Neuronal stem cell (in vitro differentiated cells): Measurements from ENCODE around the gene FGD1.

Source experiments
- DNase-seq: peaks from one replicate; pipeline ENCODE4 v3.0.0-alpha.2; 2013; ENCODE audit warnings: low spot score
- H2AFZ ChIP-seq: one replicate; pipeline ENCODE4 v1.6.1; 2013; ENCODE audit warnings: mild to moderate bottlenecking, low read length, inconsistent platforms
- H2AK5ac ChIP-seq: 2 replicates; pipeline ENCODE4 v1.6.1; 2013; ENCODE audit warnings: low read depth, mild to moderate bottlenecking, inconsistent platforms, low read length, moderate library complexity, mixed read lengths
- H2BK120ac ChIP-seq: 2 replicates; pipeline ENCODE4 v1.6.1; 2013; ENCODE audit warnings: low read depth, mild to moderate bottlenecking, inconsistent platforms, low read length, moderate library complexity, mixed read lengths
- H2BK12ac ChIP-seq: one replicate; pipeline ENCODE4 v1.6.1; 2013; ENCODE audit warnings: low read length, inconsistent platforms
- H2BK15ac ChIP-seq: 2 replicates; pipeline ENCODE4 v1.6.1; 2013; ENCODE audit warnings: mild to moderate bottlenecking, low read length, inconsistent platforms, mixed read lengths
- H2BK5ac ChIP-seq: one replicate; pipeline ENCODE4 v1.6.1; 2013; ENCODE audit warnings: inconsistent platforms, mild to moderate bottlenecking, low read length, moderate library complexity
- H3K14ac ChIP-seq: one replicate; pipeline ENCODE4 v1.6.1; 2013; ENCODE audit warnings: low read length, inconsistent platforms
- H3K18ac ChIP-seq: 2 replicates; pipeline ENCODE4 v1.6.1; 2013; ENCODE audit warnings: low read length, inconsistent platforms
- H3K23ac ChIP-seq: 2 replicates; pipeline ENCODE4 v1.6.1; 2013; ENCODE audit warnings: low read depth, mild to moderate bottlenecking, mixed read lengths, low read length, inconsistent platforms; ENCODE audit not compliant: poor library complexity
- H3K27ac ChIP-seq: replicated peaks from 3 replicates; pipeline ENCODE4 v1.5.1; 2013; ENCODE audit warnings: low read length, inconsistent platforms
- H3K27me3 ChIP-seq, 3 experiments: 2 replicates each; pipeline ENCODE4 v1.6.1; 2013; ENCODE audit warnings: low read length in 3 of 3, mild to moderate bottlenecking in 2 of 3, inconsistent platforms in 1 of 3, low read depth in 1 of 3, mixed read lengths in 1 of 3, moderate library complexity in 1 of 3; ENCODE audit not compliant: control insufficient read depth in 3 of 3, insufficient read depth in 3 of 3
- H3K36me3 ChIP-seq, 2 donors: replicated peaks in 1 of 2; 2 replicates each; pipeline ENCODE4 v1.6.1; 2013; ENCODE audit warnings: low read length in 2 of 2; ENCODE audit not compliant: control insufficient read depth in 2 of 2, insufficient read depth in 2 of 2
- H3K4ac ChIP-seq: 2 replicates; pipeline ENCODE4 v1.6.1; 2013; ENCODE audit warnings: inconsistent platforms, mild to moderate bottlenecking, low read length, moderate library complexity
- H3K4me1 ChIP-seq, 2 donors: 1 replicate in 1 of 2; 2 replicates in 1 of 2; pipeline ENCODE4 v1.6.1; 2013; ENCODE audit warnings: low read length in 2 of 2, low read depth in 1 of 2; ENCODE audit not compliant: control insufficient read depth in 2 of 2, insufficient read depth in 1 of 2
- H3K4me2 ChIP-seq: one replicate; pipeline ENCODE4 v1.6.1; 2013; ENCODE audit warnings: mild to moderate bottlenecking, low read length, inconsistent platforms; ENCODE audit not compliant: insufficient read depth, poor library complexity, severe bottlenecking
- H3K4me3 ChIP-seq, 2 donors: 2 replicates each; pipeline ENCODE4 v1.5.1; 2013; ENCODE audit warnings: low read length in 2 of 2, mild to moderate bottlenecking in 2 of 2, inconsistent platforms in 1 of 2, moderate library complexity in 1 of 2
- H3K79me1 ChIP-seq: one replicate; pipeline ENCODE4 v1.6.1; 2013; ENCODE audit warnings: low read depth, mild to moderate bottlenecking, inconsistent platforms, low read length, moderate library complexity
- H3K9ac ChIP-seq: one replicate; pipeline ENCODE4 v1.6.1; 2013; ENCODE audit warnings: mild to moderate bottlenecking, low read depth, low read length, inconsistent platforms; ENCODE audit not compliant: poor library complexity
- H3K9me3 ChIP-seq, 2 donors: replicated peaks in 1 of 2; 2 replicates each; pipeline versions ENCODE3 to v1.6.1; 2013; ENCODE audit warnings: low read length in 2 of 2, mild to moderate bottlenecking in 2 of 2, inconsistent platforms in 1 of 2, low read depth in 1 of 2, mixed read lengths in 1 of 2, moderate library complexity in 1 of 2; ENCODE audit not compliant: control insufficient read depth in 2 of 2, insufficient read depth in 1 of 2
- H4K8ac ChIP-seq: one replicate; pipeline ENCODE4 v1.6.1; 2013; ENCODE audit warnings: low read depth, mild to moderate bottlenecking, inconsistent platforms, low read length, moderate library complexity
- H4K91ac ChIP-seq: one replicate; pipeline ENCODE4 v1.6.1; 2013; ENCODE audit warnings: low read length, low read depth, mild to moderate bottlenecking, inconsistent platforms; ENCODE audit not compliant: poor library complexity
- WGBS, 2 donors: extraction: QIAGEN DNeasy Blood & Tissue Kit; methylation state at CpG; one replicate each; pipeline ENCODE4 v1.1.7; 2013; ENCODE audit warnings: missing lambda C conversion rate in 2 of 2, mixed read lengths in 1 of 2; ENCODE audit not compliant: insufficient read length in 2 of 2, insufficient replicate concordance in 1 of 2; ENCODE audit errors: extremely low coverage in 2 of 2; 5-methylcytosine and 5-hydroxymethylcytosine counted together

The FGD1 gene

DNA sequence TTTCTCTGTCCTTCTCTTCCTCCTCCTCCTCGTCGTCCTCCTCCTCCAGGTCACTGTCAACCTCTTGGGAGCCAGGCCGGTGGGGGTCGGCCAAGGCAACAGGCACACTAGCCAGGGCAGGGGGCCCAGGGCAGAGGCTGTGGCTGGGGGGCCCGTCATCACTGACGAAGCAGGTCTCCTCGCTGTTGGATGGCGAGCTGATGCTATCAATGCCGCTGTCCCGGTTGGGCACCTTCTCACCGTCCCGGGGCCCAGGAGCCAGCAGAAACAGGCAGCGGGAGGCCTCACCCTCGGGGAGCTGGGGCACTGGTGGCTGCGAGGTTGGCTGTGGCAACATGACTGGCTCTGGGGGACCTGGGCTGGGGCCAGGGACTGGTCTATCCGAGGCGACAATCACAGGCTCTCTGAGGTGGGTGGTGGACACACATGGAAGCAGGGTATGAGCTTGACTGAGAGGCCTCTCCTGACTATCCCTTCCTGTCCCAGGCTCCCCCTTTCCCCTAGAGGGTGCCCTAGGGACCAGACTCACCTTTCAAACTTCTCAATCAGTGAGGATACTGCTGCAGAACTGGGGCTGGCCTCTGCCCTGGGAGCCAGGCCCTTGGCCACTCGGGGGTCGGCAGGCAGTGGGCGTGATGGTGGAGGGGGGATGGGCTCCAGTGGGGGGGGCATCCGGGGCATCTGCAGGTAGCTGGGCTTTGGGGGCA lies 25.8 kb downstream of the FGD1 start:
- H3K23ac ChIP-seq: no peak overlapping the region
- no peaks in the 10 kb centered on the region for H3K9me3 ChIP-seq
- no peak overlapping the region for H3K18ac ChIP-seq
- H2AK5ac ChIP-seq: no peak overlapping the region
- H2AFZ ChIP-seq: no peak overlapping the region
- H3K4me2 ChIP-seq: no peak overlapping the region
- H3K27me3 ChIP-seq: no peaks in the 10 kb centered on the region
- DNase-seq: no peak
- no peak overlapping the region for H3K14ac ChIP-seq
- H3K4ac ChIP-seq: no peak overlapping the region
- H2BK15ac ChIP-seq: no peak overlapping the region
- no CpG with 5 or more reads among the region's 21 CpGs for WGBS, 2 donors
- H2BK120ac ChIP-seq: no peak overlapping the region
- H3K27ac ChIP-seq: no peak overlapping the region
- H3K79me1 ChIP-seq: peaks cover 5% of the 10 kb centered on the region
- H4K91ac ChIP-seq: no peak overlapping the region
- H3K4me1 ChIP-seq: no peaks in the 10 kb centered on the region
- H3K4me3 ChIP-seq: no peak overlapping the region
- no peak overlapping the region for H2BK12ac ChIP-seq
- no peak overlapping the region for H2BK5ac ChIP-seq
- H3K36me3 ChIP-seq: peaks cover 22 to 46% of the 10 kb centered on the region in 2 donors
- no peak overlapping the region for H3K9ac ChIP-seq
- no peak overlapping the region for H4K8ac ChIP-seq

GRCh38 chrX:54452920-54453319 lies 43.1 kb downstream of the FGD1 start:
- Histone ChIP-seq H3K23ac (no peak overlapping the region), H3K4me3 (no peak overlapping the region), H3K4me1 (peaks cover 0 to 3% of the 10 kb centered on the region in 2 donors), H3K27ac (no peak overlapping the region), H4K8ac (no peak overlapping the region), H4K91ac (no peak overlapping the region), H2BK5ac (no peak overlapping the region), H3K14ac (no peak overlapping the region), H2BK15ac (no peak overlapping the region), H3K9ac (no peak overlapping the region), H3K9me3 (no peaks in the 10 kb centered on the region), H2BK120ac (no peak overlapping the region), H3K36me3 (peaks cover 13 to 44% of the 10 kb centered on the region in 2 donors), H3K18ac (no peak overlapping the region), H2BK12ac (no peak overlapping the region), H3K4me2 (no peak overlapping the region), H2AK5ac (no peak overlapping the region), H2AFZ (no peak overlapping the region), H3K4ac (no peak overlapping the region), H3K79me1 (peaks cover 2% of the 10 kb centered on the region), H3K27me3 (no peaks in the 10 kb centered on the region)
- WGBS, 2 donors: no CpG with 5 or more reads among the region's 2 CpGs
- no peak for DNase-seq

- Histone ChIP-seq H4K91ac (no peak overlapping the region), H3K14ac (no peak overlapping the region), H3K79me1 (peaks cover 2% of the 10 kb centered on the region), H3K27ac (no peak overlapping the region), H4K8ac (no peak overlapping the region), H2BK5ac (no peak overlapping the region), H3K4me1 (peaks cover 0 to 3% of the 10 kb centered on the region in 2 donors), H3K4ac (no peak overlapping the region), H2AFZ (no peak overlapping the region), H2AK5ac (no peak overlapping the region), H3K23ac (no peak overlapping the region), H3K9me3 (no peaks in the 10 kb centered on the region), H3K9ac (no peak overlapping the region), H3K27me3 (no peaks in the 10 kb centered on the region), H3K4me3 (no peak overlapping the region), H2BK120ac (no peak overlapping the region), H3K18ac (no peak overlapping the region), H3K4me2 (no peak overlapping the region), H2BK15ac (no peak overlapping the region), H3K36me3 (peaks cover 4 to 58% of the 10 kb centered on the region in 2 donors), H2BK12ac (no peak overlapping the region)
- no peak for DNase-seq
Measured at GRCh38 chrX:54449929-54450328, 46.1 kb downstream of the FGD1 start.

DNA sequence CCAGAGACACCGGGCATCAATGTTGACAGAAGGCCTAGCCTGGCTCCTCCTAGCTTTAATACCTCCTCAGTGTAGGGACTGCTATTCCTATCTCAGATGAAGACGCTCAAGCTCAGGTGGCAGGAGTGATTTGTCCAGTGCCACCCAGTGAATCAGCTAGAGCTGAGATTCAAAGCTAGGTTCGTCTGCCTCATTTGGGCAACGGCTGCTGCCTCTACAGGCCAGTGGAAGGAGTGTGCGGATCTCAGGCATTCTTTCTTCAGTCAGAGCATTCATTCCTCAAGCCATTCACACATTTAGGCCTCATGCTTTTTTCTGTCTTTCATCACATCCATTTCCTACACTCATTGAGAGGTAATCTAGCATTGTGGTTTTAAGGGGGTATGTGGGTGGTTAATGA lies 48.6 kb downstream of the FGD1 start:
- H3K18ac ChIP-seq: no peak overlapping the region
- H3K79me1 ChIP-seq: peaks cover 2% of the 10 kb centered on the region
- H3K9ac ChIP-seq: no peak overlapping the region
- H2BK15ac ChIP-seq: no peak overlapping the region
- no peak overlapping the region for H3K4me2 ChIP-seq
- no peak overlapping the region for H3K27ac ChIP-seq
- H3K27me3 ChIP-seq: no peaks in the 10 kb centered on the region
- H3K9me3 ChIP-seq: no peaks in the 10 kb centered on the region
- DNase-seq: no peak
- no peak overlapping the region for H4K91ac ChIP-seq
- no peaks in the 10 kb centered on the region for H3K4me1 ChIP-seq
- no CpG with 5 or more reads among the region's 5 CpGs for WGBS, 2 donors
- no peak overlapping the region for H2BK5ac ChIP-seq
- H3K14ac ChIP-seq: no peak overlapping the region
- no peak overlapping the region for H2BK120ac ChIP-seq
- no peak overlapping the region for H2BK12ac ChIP-seq
- no peak overlapping the region for H3K4ac ChIP-seq
- no peak overlapping the region for H2AFZ ChIP-seq
- no peak overlapping the region for H2AK5ac ChIP-seq
- no peak overlapping the region for H3K23ac ChIP-seq
- peaks cover 7 to 73% of the 10 kb centered on the region in 2 donors for H3K36me3 ChIP-seq
- no peak overlapping the region for H4K8ac ChIP-seq
- H3K4me3 ChIP-seq: no peak overlapping the region
